ENCODE measurements around the gene RAD18.

DNA sequence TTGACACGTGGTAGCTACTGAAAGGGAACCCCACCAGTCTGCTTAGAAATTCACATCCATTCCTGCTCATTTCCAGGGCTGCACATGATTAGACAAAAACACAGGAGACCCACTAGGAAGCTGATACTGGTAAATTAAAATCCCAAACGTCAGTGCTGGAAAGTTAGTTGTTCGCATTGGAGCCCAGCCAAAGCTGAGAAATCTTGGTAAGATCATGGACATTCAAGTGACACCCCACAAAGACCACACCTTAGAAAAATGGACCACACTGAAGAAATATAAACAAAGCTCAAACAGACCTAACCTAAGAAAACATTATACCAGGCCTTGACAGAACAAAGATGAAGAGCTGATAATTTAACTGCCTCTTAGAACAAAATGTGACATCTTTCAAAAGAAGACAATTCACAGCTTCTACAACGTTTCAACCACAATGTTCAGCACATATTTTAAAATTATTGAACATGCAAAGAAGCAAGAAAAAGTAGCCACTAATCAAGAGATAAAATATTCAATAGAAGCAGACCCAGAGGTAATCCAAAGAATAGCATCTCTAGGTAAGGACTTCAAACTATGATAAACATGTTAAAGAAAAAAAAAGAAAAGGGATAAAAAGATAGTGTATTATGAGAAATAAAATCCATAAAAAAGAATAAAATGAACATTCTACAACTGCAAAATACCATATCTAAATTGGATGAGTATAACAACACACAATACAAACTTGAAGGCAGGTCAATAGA lies 20.4 kb downstream of the RAD18 start:
- TF ChIP-seq POLR2A (IDR thresholded peaks at IDR 0.05), result no peak
- TF ChIP-seq, protein P1, sequence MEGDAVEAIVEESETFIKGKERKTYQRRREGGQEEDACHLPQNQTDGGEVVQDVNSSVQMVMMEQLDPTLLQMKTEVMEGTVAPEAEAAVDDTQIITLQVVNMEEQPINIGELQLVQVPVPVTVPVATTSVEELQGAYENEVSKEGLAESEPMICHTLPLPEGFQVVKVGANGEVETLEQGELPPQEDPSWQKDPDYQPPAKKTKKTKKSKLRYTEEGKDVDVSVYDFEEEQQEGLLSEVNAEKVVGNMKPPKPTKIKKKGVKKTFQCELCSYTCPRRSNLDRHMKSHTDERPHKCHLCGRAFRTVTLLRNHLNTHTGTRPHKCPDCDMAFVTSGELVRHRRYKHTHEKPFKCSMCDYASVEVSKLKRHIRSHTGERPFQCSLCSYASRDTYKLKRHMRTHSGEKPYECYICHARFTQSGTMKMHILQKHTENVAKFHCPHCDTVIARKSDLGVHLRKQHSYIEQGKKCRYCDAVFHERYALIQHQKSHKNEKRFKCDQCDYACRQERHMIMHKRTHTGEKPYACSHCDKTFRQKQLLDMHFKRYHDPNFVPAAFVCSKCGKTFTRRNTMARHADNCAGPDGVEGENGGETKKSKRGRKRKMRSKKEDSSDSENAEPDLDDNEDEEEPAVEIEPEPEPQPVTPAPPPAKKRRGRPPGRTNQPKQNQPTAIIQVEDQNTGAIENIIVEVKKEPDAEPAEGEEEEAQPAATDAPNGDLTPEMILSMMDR (IDR thresholded peaks at IDR 0.05), result no peak
- TF ChIP-seq POLR2AphosphoS5 (IDR thresholded peaks at IDR 0.05), result no peak
